Activated B cell treated with CpG ODN at 0.5 μM for 24 hours (primary cell): Measurements from ENCODE around the gene DKKL1. TPM values are rescaled to one million over a fixed set of nuclear protein-coding genes. Genes with fewer than 3 reads are reported as not detected.

ENCODE experiments used
- ATAC-seq: fragments of 200-7000 bp; cut with Tn5 transposase; one replicate; pipeline ENCODE4 v1.10.0; 2021; ENCODE audit warnings: low read depth, mild to moderate bottlenecking, moderate library complexity
- CTCF ChIA-PET: fragments of 350-600 bp; sonication (Branson Sonifier 250); formaldehyde crosslinking; loops from one replicate; lab custom pipeline; 2021; ENCODE audit warnings: antibody characterized with exemption; lab: Charles Lee
- POLR2A ChIA-PET: fragments of 350-600 bp; sonication (Branson Sonifier 250); formaldehyde crosslinking; loops from one replicate; lab custom pipeline; 2021; ENCODE audit warnings: antibody characterized with exemption; lab: Charles Lee
- DNase-seq: peaks from one replicate; pipeline ENCODE4 v3.0.0; 2022
- H3K27ac Mint-ChIP-seq: one replicate; pipeline ENCODE4 v1.8.0; 2020; ENCODE audit warnings: mixed read lengths
- H3K27me3 Mint-ChIP-seq: one replicate; pipeline ENCODE4 v1.8.0; 2021; ENCODE audit warnings: mixed read lengths
- H3K36me3 Mint-ChIP-seq: one replicate; pipeline ENCODE4 v1.8.0; 2021; ENCODE audit warnings: low read depth, mixed read lengths
- H3K4me1 Mint-ChIP-seq: one replicate; pipeline ENCODE4 v1.8.0; 2021; ENCODE audit warnings: mixed read lengths
- H3K4me3 Mint-ChIP-seq: one replicate; pipeline ENCODE4 v1.8.0; 2020; ENCODE audit warnings: mild to moderate bottlenecking, mixed read lengths
- H3K9me3 Mint-ChIP-seq: one replicate; pipeline ENCODE4 v1.8.0; 2020; ENCODE audit warnings: mixed read lengths
- CTCF ChIP-seq: fragments of 200-600 bp; IDR thresholded peaks from one replicate; pipeline ENCODE4 v1.8.0; 2022; ENCODE audit warnings: antibody characterized with exemption, mild to moderate bottlenecking
- intact Hi-C: fragments of 100-400 bp; cut with micrococcal nuclease; formaldehyde crosslinking; loops from one replicate; pipeline ENCODE4 v1.15.1; 2024
- total RNA-seq: library from RNA; stranded (reverse); gene quantifications from 2 replicates; pipeline ENCODE4 v1.2.3, GENCODE V29; 2022

The DKKL1 gene
- total RNA-seq, 1 donor from 2014 or later, result 0.71 TPM

DNA sequence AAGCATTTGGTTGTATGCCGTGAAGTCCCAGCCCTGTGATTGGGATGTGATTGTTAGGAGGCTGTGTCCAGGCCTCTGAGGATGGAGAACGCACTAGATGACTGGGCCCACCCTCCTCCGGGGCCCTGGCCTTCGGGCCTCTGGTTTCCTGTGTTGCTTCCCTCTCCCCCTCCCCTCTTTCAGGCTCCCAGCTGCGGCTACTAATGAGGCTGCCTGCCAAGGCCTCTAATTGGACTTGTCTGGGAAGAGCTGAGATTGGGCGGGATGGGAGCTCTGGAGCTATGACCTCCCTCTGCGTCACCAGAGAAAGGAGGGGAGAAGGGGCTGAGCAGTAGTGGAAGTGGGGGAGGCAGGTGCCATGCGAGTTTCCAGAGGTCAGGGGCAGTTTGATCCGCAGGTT is 49.7 kb downstream of the DKKL1 start:
- ChIA-PET CTCF (interaction anchor here (1.2 kb wide), 1 partner anchor 16 kb away, joined by 3 read pairs; no protein-coding TSS in a partner anchor), POLR2A (interaction anchor here (0.6 to 1.2 kb wide), 3 partner anchors 41 to 1451 kb away, joined by 3 to 8 read pairs (median 6); no protein-coding TSS in a partner anchor)
- no peak overlapping the region for H3K4me3 Mint-ChIP-seq
- intact Hi-C loops, result no loop called here
- H3K4me1 Mint-ChIP-seq, result peaks cover 51% of the 10 kb centered on the region
- H3K27ac Mint-ChIP-seq, result no peak overlapping the region
- ATAC-seq (no peak), DNase-seq (no peak)
- no peaks in the 10 kb centered on the region for H3K36me3 Mint-ChIP-seq
- no peaks in the 10 kb centered on the region for H3K9me3 Mint-ChIP-seq
- H3K27me3 Mint-ChIP-seq, result peaks cover 10% of the 10 kb centered on the region
- no peak for TF ChIP-seq CTCF

DNA sequence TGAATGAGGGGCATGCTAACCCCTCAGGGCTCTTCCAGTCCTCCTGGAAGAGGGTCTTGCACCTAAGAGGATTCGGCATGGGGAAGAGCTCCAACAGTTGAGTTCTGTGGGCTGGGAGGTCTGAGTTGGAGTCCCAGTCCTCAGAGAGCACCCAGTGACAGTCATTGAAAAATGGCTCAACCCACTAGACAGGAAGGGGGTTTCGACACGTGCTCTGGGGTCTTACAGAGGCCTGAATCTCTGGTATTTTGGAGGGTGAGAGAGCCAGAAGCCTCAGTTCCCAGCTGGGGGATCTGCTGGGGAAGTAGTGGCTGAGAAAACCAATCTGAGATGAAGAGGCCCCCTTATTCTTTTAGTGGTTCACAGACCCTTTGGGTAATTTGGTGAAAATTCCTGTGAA is 50.6 kb downstream of the DKKL1 start:
- H3K27ac Mint-ChIP-seq, result no peak overlapping the region
- intact Hi-C loops, result no loop called here

DNA sequence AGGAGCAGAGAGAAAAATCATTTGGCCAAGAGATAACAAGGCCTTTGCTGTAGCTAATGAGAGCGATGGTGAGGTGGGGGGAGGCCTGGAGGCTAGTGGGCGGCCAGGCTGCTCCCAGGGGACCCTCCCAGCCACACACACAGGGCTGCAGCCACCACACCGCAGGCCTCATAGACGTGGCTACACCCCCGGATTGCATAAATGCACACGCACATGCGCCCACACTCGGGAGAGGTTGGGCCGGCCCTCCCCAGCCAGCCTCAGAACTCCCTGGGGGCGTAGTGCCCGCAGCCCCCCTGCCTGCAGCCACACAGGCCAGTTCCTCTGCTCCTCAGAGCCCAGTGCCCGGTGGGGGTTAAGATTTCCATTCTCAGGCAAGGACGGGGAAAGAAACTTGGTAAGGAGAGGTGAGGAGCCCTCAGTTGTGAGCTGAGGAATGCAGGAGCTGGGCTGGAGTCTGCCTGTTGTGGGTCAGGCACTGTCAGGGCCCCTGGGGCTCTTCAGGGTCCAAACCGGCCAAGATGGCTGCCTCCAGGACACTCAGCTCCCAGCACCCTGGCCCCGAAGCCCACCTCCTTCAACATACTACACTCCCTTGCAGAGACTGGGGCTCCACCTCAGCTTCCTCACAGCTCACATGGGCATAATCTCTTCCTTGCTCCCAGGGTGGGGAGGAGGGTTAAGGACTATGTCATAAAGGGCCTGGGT is 51.6 kb downstream of the DKKL1 start:
- CTCF ChIA-PET, result interaction anchor here (1.9 kb wide), 1 partner anchor 24 kb away, joined by 5 read pairs; no protein-coding TSS in a partner anchor
- peaks cover 26% of the 10 kb centered on the region for H3K27me3 Mint-ChIP-seq

More for the DNA sequence above, 50.6 kb downstream of the DKKL1 start:
- CTCF ChIA-PET, result interaction anchor here (1.2 kb wide), 1 partner anchor 15 kb away, joined by 3 read pairs; no protein-coding TSS in a partner anchor
- no peaks in the 10 kb centered on the region for H3K9me3 Mint-ChIP-seq
- TF ChIP-seq CTCF, result no peak
- POLR2A ChIA-PET, result interaction anchor here (1.2 to 1.5 kb wide), 2 partner anchors 74 to 421 kb away, joined by 4 to 8 read pairs; partner anchors contain the start of genes GYS1 and RUVBL2
- H3K4me3 Mint-ChIP-seq, result no peak overlapping the region
- no peak for DNase-seq
- H3K36me3 Mint-ChIP-seq, result no peaks in the 10 kb centered on the region
- H3K4me1 Mint-ChIP-seq, result peaks cover 42% of the 10 kb centered on the region
- H3K27me3 Mint-ChIP-seq, result peaks cover 16% of the 10 kb centered on the region
- ATAC-seq, result no peak

DNA sequence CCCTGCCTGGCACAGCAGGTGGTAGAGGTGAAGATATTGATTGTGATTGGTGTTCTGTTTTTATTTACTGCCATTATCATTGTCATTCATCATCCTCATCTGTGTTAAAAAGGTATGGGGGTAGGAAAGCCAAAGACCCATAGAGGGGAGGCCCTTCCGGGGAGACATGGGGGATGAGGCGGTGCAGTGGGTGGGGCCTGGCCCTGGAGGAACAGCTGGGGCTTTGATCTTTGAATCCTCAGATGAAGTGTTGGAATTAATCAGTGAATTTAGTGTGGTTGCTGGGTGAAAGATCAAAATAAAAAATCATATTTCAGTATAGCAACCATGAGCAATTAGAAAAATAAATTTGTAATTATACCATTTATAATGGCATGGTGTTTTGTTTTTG is 52.1 kb downstream of the DKKL1 start:
- DNase-seq, result no peak
- no peaks in the 10 kb centered on the region for H3K36me3 Mint-ChIP-seq
- H3K27me3 Mint-ChIP-seq, result peaks cover 32% of the 10 kb centered on the region
- TF ChIP-seq CTCF, result no peak
- H3K9me3 Mint-ChIP-seq, result no peaks in the 10 kb centered on the region
- peaks cover 38% of the 10 kb centered on the region for H3K4me1 Mint-ChIP-seq
- no peak for ATAC-seq
- no peak overlapping the region for H3K27ac Mint-ChIP-seq
- ChIA-PET CTCF (interaction anchor here (1.9 kb wide), 1 partner anchor 24 kb away, joined by 5 read pairs; no protein-coding TSS in a partner anchor), POLR2A (interaction anchor here (0.6 to 1.5 kb wide), 2 partner anchors 16 to 422 kb away, joined by 3 to 4 read pairs; partner anchors contain the start of genes GYS1 and RUVBL2)
- intact Hi-C loops, result no loop called here
- H3K4me3 Mint-ChIP-seq, result no peak overlapping the region

More for the DNA sequence above, 51.6 kb downstream of the DKKL1 start:
- Mint-ChIP-seq H3K27ac (no peak overlapping the region), H3K36me3 (no peaks in the 10 kb centered on the region), H3K4me3 (no peak overlapping the region), H3K4me1 (peaks cover 37% of the 10 kb centered on the region), H3K9me3 (no peaks in the 10 kb centered on the region)
- ATAC-seq, result peak; percentile 79
- no peak for TF ChIP-seq CTCF
- POLR2A ChIA-PET, result interaction anchor here (0.6 to 1.5 kb wide), 2 partner anchors 16 to 422 kb away, joined by 3 to 4 read pairs; partner anchors contain the start of genes GYS1 and RUVBL2
- no peak for DNase-seq
- intact Hi-C loops, result no loop called here

DNA sequence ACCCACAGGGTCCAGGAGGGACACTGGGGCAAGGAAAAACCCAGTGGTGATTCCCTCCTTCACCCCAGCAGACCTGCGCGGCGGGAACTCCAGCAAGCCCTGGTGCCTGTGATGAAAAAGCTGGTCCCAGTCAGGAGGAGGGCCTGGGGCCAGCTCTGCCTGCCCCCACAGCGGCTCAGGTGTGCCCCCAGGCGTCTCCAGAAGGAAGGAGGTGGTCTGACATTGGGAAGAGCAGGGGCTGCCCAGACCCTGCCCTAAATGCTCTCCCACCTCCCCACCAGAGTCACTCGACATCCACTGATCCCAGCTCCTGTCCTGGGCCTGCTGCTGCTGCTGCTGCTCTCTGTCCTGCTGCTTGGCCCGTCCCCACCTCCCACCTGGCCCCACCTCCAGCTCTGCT is 53.4 kb downstream of the DKKL1 start:
- H3K9me3 Mint-ChIP-seq, result no peaks in the 10 kb centered on the region
- no peaks in the 10 kb centered on the region for H3K36me3 Mint-ChIP-seq
- H3K4me3 Mint-ChIP-seq, result no peak overlapping the region
- intact Hi-C loops, result no loop called here
- no peak overlapping the region for H3K27ac Mint-ChIP-seq
- ATAC-seq, result no peak
- ChIA-PET CTCF (interaction anchor here (1.9 kb wide), 1 partner anchor 25 kb away, joined by 5 read pairs; no protein-coding TSS in a partner anchor), POLR2A (interaction anchor here (1.2 kb wide), 1 partner anchor 14 kb away, joined by 5 read pairs; no protein-coding TSS in a partner anchor)
- TF ChIP-seq CTCF, result no peak
- DNase-seq, result no peak
- H3K27me3 Mint-ChIP-seq, result peaks cover 44% of the 10 kb centered on the region
- peaks cover 38% of the 10 kb centered on the region for H3K4me1 Mint-ChIP-seq
